T-cell (primary cell): ENCODE data around the gene SAMD14. TPM values are rescaled to one million over a fixed set of nuclear protein-coding genes. Genes with fewer than 3 reads are reported as not detected.

Experiments
- ATAC-seq, 4 experiments: fragments of 200-7000 bp in 3 of 4; fragments of 150-1000 bp in 1 of 4; cut with Tn5 transposase; replicated peaks in 1 of 4; 1 replicate in 3 of 4; 2 replicates in 1 of 4; pipeline ENCODE4 v1.10.0; 2021; ENCODE audit warnings: moderate library complexity in 3 of 4, mild to moderate bottlenecking in 2 of 4, moderate number of reproducible peaks in 1 of 4
- CTCF ChIA-PET, 2 donors: fragments of 300-600 bp; sonication (Branson Sonifier 250); formaldehyde crosslinking; loops; one replicate each; lab custom pipeline; 2022; ENCODE audit warnings: antibody characterized with exemption in 2 of 2; lab: Charles Lee
- POLR2A ChIA-PET, 2 donors: fragments of 300-600 bp; sonication (Branson Sonifier 250); formaldehyde crosslinking; loops; one replicate each; lab custom pipeline; 2022; ENCODE audit warnings: antibody characterized with exemption in 2 of 2; lab: Charles Lee
- DNase-seq, 35 experiments: peaks; one replicate each; pipeline versions ENCODE4 v3.0.0 to v3.0.0-alpha.2; 2013 to 2023
- H3K27ac ChIP-seq: one replicate; pipeline ENCODE4 v1.5.1; 2013; ENCODE audit warnings: low read length
- H3K27me3 ChIP-seq, 2 experiments: replicated peaks in 1 of 2; 1 replicate in 1 of 2; 2 replicates in 1 of 2; pipeline versions ENCODE4 v1.6.1 to v1.7.0; 2013; ENCODE audit warnings: low read length in 1 of 2, mixed read lengths in 1 of 2; ENCODE audit not compliant: control insufficient read depth in 2 of 2, insufficient read depth in 2 of 2; ENCODE audit errors: extremely low read depth in 1 of 2
- H3K36me3 ChIP-seq, 2 donors: 1 replicate in 1 of 2; 2 replicates in 1 of 2; pipeline versions ENCODE4 v1.6.1 to v1.7.0; 2013; ENCODE audit warnings: low read length in 1 of 2; ENCODE audit not compliant: control insufficient read depth in 2 of 2, insufficient read depth in 1 of 2; ENCODE audit errors: extremely low read depth in 1 of 2
- H3K4me1 ChIP-seq, 2 experiments: 1 replicate in 1 of 2; 2 replicates in 1 of 2; pipeline versions ENCODE4 v1.6.1 to v1.7.0; 2013; ENCODE audit warnings: low read length in 2 of 2, mixed read lengths in 1 of 2; ENCODE audit not compliant: insufficient read depth in 2 of 2, control insufficient read depth in 1 of 2; ENCODE audit errors: extremely low read depth in 1 of 2
- H3K4me3 ChIP-seq, 2 donors: 1 replicate in 1 of 2; 2 replicates in 1 of 2; pipeline versions ENCODE4 v1.5.1 to v1.7.0; 2013; ENCODE audit warnings: mild to moderate bottlenecking in 2 of 2, low read length in 1 of 2, moderate library complexity in 1 of 2; ENCODE audit not compliant: control insufficient read depth in 1 of 2; ENCODE audit errors: extremely low read depth in 1 of 2
- H3K9me3 ChIP-seq: 2 replicates; pipeline ENCODE4 v1.7.0; 2013
- H3K27ac Mint-ChIP-seq, 2 donors: one replicate each; pipeline ENCODE4 v1.8.0; 2020 to 2021; ENCODE audit warnings: mild to moderate bottlenecking in 2 of 2, mixed read lengths in 2 of 2
- H3K27me3 Mint-ChIP-seq, 2 donors: one replicate each; pipeline ENCODE4 v1.8.0; 2021 to 2022; ENCODE audit warnings: mixed read lengths in 2 of 2
- H3K36me3 Mint-ChIP-seq: one replicate; pipeline ENCODE4 v1.8.0; 2021; ENCODE audit warnings: mixed read lengths
- H3K4me1 Mint-ChIP-seq, 3 donors: one replicate each; pipeline ENCODE4 v1.8.0; 2020 to 2022; ENCODE audit warnings: mixed read lengths in 3 of 3, mild to moderate bottlenecking in 1 of 3
- H3K4me3 Mint-ChIP-seq, 3 donors: one replicate each; pipeline ENCODE4 v1.8.0; 2020 to 2022; ENCODE audit warnings: mild to moderate bottlenecking in 3 of 3, mixed read lengths in 3 of 3, moderate library complexity in 3 of 3
- H3K9me3 Mint-ChIP-seq, 3 donors: one replicate each; pipeline ENCODE4 v1.8.0; 2020 to 2022; ENCODE audit warnings: mixed read lengths in 3 of 3
- WGBS: methylation state at CpG from one replicate; pipeline ENCODE4 v1.1.5; 2013; ENCODE audit warnings: missing lambda C conversion rate; ENCODE audit not compliant: insufficient coverage; 5-methylcytosine and 5-hydroxymethylcytosine counted together
- total RNA-seq, 35 experiments: library from RNA in 6 of 35; stranded (reverse) in 6 of 35; fragments of 120-200 nt in 1 of 35; gene quantifications; one replicate each; pipeline versions ENCODE4 v1.2.1 to v1.2.4 and lab custom pipeline; 2013 to 2026

Gene SAMD14
- total RNA-seq, 5 donors from 2014 or later (not counting 1 experiment from before 2014, with no cell fraction given), result 0.23 to 0.70 (median 0.35) TPM

DNA sequence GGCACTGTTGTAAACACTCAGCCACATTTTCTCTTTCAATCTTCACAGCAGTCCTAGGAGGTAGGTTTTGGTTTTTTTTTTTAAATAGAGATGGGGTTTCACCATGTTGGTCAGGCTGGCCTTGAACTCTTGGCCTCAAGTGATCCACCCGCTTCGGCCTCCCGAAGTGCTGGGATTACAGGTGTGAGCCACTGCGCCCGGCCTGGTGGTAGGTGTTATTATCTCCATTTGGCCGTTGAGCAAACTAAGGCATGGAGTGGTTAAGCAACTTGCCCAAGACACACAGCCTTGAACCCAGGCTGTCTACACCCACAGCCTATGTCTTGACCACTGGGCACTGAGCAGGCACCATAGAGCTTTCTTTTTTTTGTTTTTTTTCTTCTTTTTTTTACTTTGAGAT is 44.5 kb upstream of the SAMD14 start:
- H3K4me1 ChIP-seq, result peaks cover 0 to 10% of the 10 kb centered on the region in 2 experiments
- Mint-ChIP-seq H3K9me3 (no peaks in the 10 kb centered on the region), H3K36me3 (no peaks in the 10 kb centered on the region), H3K4me3 (no peak overlapping the region), H3K4me1 (peaks cover 11 to 13% (median 12%) of the 10 kb centered on the region in 3 donors), H3K27me3 (no peaks in the 10 kb centered on the region), H3K27ac (no peak overlapping the region)
- WGBS, result no CpG with 5 or more reads among the region's 6 CpGs
- H3K9me3 ChIP-seq, result no peaks in the 10 kb centered on the region
- H3K36me3 ChIP-seq, result no peaks in the 10 kb centered on the region
- CTCF ChIA-PET, result interaction anchor here in 1 of 2 donors (0.6 kb wide), 2 partner anchors 25 to 356 kb away, joined by 3 read pairs; no protein-coding TSS in a partner anchor
- DNase-seq, result no peak
- ATAC-seq, result no peak
- peaks cover 0 to 13% of the 10 kb centered on the region in 2 experiments for H3K27me3 ChIP-seq
- POLR2A ChIA-PET, result no interaction called here
- no peak overlapping the region for H3K27ac ChIP-seq
- H3K4me3 ChIP-seq, result no peak overlapping the region

GRCh38 chr17:50173335-50173941 is 43.5 kb upstream of the SAMD14 start:
- ChIA-PET POLR2A (no interaction called here), CTCF (interaction anchor here in 1 of 2 donors (0.6 kb wide), 1 partner anchor 355 kb away, joined by 3 read pairs; no protein-coding TSS in a partner anchor)
- H3K27ac Mint-ChIP-seq, result no peak overlapping the region
- Histone ChIP-seq H3K27me3 (peaks cover 0 to 21% of the 10 kb centered on the region in 2 experiments), H3K27ac (no peak overlapping the region), H3K9me3 (no peaks in the 10 kb centered on the region), H3K36me3 (no peaks in the 10 kb centered on the region), H3K4me3 (no peak overlapping the region), H3K4me1 (peaks cover 0 to 19% of the 10 kb centered on the region in 2 experiments)
- H3K27me3 Mint-ChIP-seq, result no peaks in the 10 kb centered on the region
- ATAC-seq (no peak), DNase-seq (no peak)
- H3K9me3 Mint-ChIP-seq, result no peaks in the 10 kb centered on the region
- WGBS, result 70% methylated on average over 5 of the region's 10 CpGs
- no peaks in the 10 kb centered on the region for H3K36me3 Mint-ChIP-seq
- peaks cover 18 to 19% (median 19%) of the 10 kb centered on the region in 3 donors for H3K4me1 Mint-ChIP-seq
- no peak overlapping the region for H3K4me3 Mint-ChIP-seq

DNA sequence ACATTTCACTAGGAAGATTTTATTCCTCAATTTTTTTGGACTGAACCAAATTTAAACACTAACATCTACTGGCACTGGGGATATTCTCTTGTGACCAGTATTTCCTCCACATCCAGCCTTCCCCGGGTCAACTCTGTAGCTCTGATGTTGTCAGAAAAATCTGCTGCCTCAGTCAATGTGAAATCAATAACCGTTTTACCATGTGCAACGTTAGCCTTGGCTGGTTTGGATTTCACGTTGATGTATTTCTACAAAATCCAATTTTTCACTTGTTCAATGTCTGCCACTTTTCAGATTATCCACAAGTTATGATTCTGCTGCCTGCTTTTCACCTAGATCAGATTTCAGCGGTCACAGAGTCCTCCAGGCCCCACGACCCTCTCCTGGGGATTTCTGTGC is 43.0 kb upstream of the SAMD14 start:
- no peaks in the 10 kb centered on the region for H3K27me3 Mint-ChIP-seq
- ATAC-seq, result no peak
- no peak overlapping the region for H3K4me3 ChIP-seq
- no peak overlapping the region for H3K27ac Mint-ChIP-seq
- no peak for DNase-seq
- no peak overlapping the region for H3K27ac ChIP-seq
- WGBS, result 77% methylated on average over 6 of the region's 6 CpGs
- ChIA-PET CTCF (no interaction called here), POLR2A (no interaction called here)
- H3K36me3 Mint-ChIP-seq, result no peaks in the 10 kb centered on the region
- H3K9me3 ChIP-seq, result no peaks in the 10 kb centered on the region
- H3K4me1 ChIP-seq, result peaks cover 0 to 19% of the 10 kb centered on the region in 2 experiments
- no peaks in the 10 kb centered on the region for H3K9me3 Mint-ChIP-seq
- H3K4me3 Mint-ChIP-seq, result no peak overlapping the region
- H3K27me3 ChIP-seq, result peaks cover 0 to 26% of the 10 kb centered on the region in 2 experiments
- H3K36me3 ChIP-seq, result no peaks in the 10 kb centered on the region
- H3K4me1 Mint-ChIP-seq, result peaks cover 13 to 14% (median 14%) of the 10 kb centered on the region in 3 donors

DNA sequence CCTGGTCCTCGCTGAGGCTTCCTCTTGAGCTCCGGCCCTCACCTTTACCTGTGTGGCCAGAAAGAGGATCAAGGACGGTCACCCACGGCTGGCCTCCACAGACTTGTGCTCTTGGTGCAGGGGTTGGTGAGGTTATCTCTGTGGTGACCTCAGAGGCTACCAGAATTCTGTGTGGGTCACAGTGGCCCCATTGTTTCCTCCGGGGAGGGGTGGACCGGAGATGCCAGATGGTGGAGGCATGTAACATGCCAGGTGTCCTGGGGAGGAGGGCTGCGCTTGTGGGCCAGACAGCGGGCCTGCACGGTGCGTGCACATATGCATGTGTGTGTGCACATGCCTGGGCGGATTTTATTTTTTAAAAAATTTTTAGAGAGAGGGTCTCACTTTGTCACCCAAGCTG is 42.2 kb upstream of the SAMD14 start:
- H3K27ac Mint-ChIP-seq, result no peak overlapping the region
- ATAC-seq (no peak), DNase-seq (no peak)
- Histone ChIP-seq H3K27me3 (peaks cover 0 to 34% of the 10 kb centered on the region in 2 experiments), H3K36me3 (no peaks in the 10 kb centered on the region), H3K4me3 (no peak overlapping the region), H3K9me3 (no peaks in the 10 kb centered on the region), H3K4me1 (peaks cover 0 to 18% of the 10 kb centered on the region in 2 experiments), H3K27ac (no peak overlapping the region)
- no peaks in the 10 kb centered on the region for H3K36me3 Mint-ChIP-seq
- H3K4me1 Mint-ChIP-seq, result peaks cover 12 to 14% (median 13%) of the 10 kb centered on the region in 3 donors
- H3K4me3 Mint-ChIP-seq, result no peak overlapping the region
- CTCF ChIA-PET, result no interaction called here
- POLR2A ChIA-PET, result no interaction called here
- 98% methylated on average over 6 of the region's 11 CpGs for WGBS
- no peaks in the 10 kb centered on the region for H3K27me3 Mint-ChIP-seq
- H3K9me3 Mint-ChIP-seq, result no peaks in the 10 kb centered on the region

- H3K27ac ChIP-seq, result no peak overlapping the region
- peaks cover 0 to 18% of the 10 kb centered on the region in 2 experiments for H3K4me1 ChIP-seq
- no peak for DNase-seq
- CTCF ChIA-PET, result no interaction called here
- H3K4me3 Mint-ChIP-seq, result no peak overlapping the region
- H3K27me3 Mint-ChIP-seq, result no peaks in the 10 kb centered on the region
- H3K36me3 Mint-ChIP-seq, result no peaks in the 10 kb centered on the region
- no peaks in the 10 kb centered on the region for H3K36me3 ChIP-seq
- POLR2A ChIA-PET, result no interaction called here
- H3K27me3 ChIP-seq, result peaks cover 0 to 30% of the 10 kb centered on the region in 2 experiments
- H3K27ac Mint-ChIP-seq, result no peak overlapping the region
- 85% methylated on average over 17 of the region's 17 CpGs for WGBS
- no peak for ATAC-seq
- H3K4me3 ChIP-seq, result no peak overlapping the region
- H3K4me1 Mint-ChIP-seq, result peaks cover 12 to 14% (median 13%) of the 10 kb centered on the region in 3 donors
- no peaks in the 10 kb centered on the region for H3K9me3 Mint-ChIP-seq
- no peaks in the 10 kb centered on the region for H3K9me3 ChIP-seq
These were observed 41.6 kb upstream of the SAMD14 start for GRCh38 chr17:50171371-50172071.

- POLR2A ChIA-PET, result no interaction called here
- Mint-ChIP-seq H3K4me3 (no peak overlapping the region), H3K27ac (no peak overlapping the region), H3K27me3 (no peaks in the 10 kb centered on the region), H3K4me1 (peaks cover 12 to 14% (median 13%) of the 10 kb centered on the region in 3 donors), H3K36me3 (no peaks in the 10 kb centered on the region), H3K9me3 (no peaks in the 10 kb centered on the region)
- DNase-seq (no peak), ATAC-seq (peak in 1 of 4 experiments; percentile 30)
- Histone ChIP-seq H3K4me3 (no peak overlapping the region), H3K4me1 (peaks cover 0 to 18% of the 10 kb centered on the region in 2 experiments), H3K36me3 (no peaks in the 10 kb centered on the region), H3K27me3 (peaks cover 0 to 29% of the 10 kb centered on the region in 2 experiments), H3K27ac (no peak overlapping the region), H3K9me3 (no peaks in the 10 kb centered on the region)
- CTCF ChIA-PET, result interaction anchor here (1.6 to 1.8 kb wide), 3 partner anchors 9 to 127 kb away, joined by 5 to 13 read pairs (median 11); no protein-coding TSS in a partner anchor
- 20% methylated on average over 1 of the region's 10 CpGs for WGBS
These were observed 40.9 kb upstream of the SAMD14 start for GRCh38 chr17:50170662-50171370.
